GM19239 (cell line): ENCODE measurements around the gene KISS1R.
"Not testable (repeated sequence)": the region's sequence is repeated elsewhere in the genome, so short reads cannot be mapped to it uniquely, and the experiment has no call there.

Experiments
- DNase-seq: peaks from one replicate; pipeline ENCODE4 v3.0.0; 2011; ENCODE audit warnings: low spot score; ENCODE audit not compliant: insufficient read length
- FAIRE-seq: peaks from 2 replicates; lab custom pipeline; 2011; peaks lifted over from hg19 to GRCh38; lab: Jason Lieb, UNC

Gene KISS1R

DNA sequence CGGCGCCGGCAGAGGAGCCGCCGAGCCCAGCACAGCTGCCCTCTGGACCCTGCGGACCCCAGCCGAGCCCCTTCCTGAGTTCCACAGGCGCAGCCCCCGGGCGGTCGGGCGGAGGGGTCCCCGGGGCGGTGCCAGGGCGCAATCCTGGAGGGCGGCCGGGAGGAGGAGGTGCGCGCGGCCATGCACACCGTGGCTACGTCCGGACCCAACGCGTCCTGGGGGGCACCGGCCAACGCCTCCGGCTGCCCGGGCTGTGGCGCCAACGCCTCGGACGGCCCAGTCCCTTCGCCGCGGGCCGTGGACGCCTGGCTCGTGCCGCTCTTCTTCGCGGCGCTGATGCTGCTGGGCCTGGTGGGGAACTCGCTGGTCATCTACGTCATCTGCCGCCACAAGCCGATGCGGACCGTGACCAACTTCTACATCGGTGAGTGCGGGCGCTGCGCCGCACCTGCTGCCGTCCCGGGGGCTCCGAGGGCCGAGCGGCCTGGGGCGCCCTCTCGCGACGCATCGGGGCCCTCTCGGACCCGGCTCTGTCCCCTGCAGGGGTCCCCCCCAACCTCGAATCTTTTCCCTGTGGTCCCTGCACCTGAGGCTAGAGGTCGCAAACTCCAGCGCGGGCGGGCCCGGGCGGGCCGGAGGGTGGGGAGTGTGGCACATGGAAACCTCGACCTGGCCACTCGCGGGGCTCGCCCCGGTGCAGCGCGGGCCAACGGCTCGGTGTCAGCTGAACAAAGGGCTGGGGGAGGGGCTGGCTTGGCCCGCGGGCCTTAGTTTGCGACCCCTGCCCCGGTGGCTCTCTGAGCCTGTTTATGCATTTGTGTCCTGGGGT, at the start of gene KISS1R:
Gene KISS1R (plus strand): TSS at position 11 of the 829 bp plus-strand sequence. CDS start 170 bp downstream, at position 181.
- DNase-seq, result no peak
- FAIRE-seq, result no peak

DNA sequence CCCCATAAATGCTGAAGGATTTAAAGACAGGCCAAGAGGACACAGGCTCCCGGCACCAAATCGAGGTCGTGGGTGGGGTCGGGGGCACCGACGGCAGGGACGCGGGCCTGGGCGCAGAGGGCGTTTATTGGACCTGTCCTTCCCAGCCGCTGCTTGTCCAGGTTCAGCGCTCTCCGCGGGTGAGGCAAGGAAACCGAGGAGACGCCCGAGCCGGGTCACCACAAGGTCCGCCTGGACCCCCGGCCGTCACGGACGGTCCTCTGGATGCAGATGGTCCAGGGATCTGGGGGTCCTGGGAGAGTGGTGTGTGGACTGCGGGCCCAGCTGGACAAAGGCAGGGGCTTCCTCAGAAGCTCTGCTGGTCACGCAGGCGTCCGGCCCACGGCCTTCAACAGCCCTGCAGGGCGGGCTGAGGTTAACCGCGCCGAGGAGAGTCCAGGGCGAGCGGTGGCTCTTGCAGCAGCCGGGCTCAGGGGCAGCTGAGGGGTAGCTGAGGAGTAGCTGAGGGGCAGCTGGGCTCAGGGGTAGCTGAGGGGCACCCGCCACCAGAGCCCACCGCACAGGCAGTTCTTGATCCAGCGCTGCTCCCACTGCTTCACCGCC, 49.2 kb upstream of the KISS1R start:
- FAIRE-seq, result no peak
- no peak for DNase-seq

DNA sequence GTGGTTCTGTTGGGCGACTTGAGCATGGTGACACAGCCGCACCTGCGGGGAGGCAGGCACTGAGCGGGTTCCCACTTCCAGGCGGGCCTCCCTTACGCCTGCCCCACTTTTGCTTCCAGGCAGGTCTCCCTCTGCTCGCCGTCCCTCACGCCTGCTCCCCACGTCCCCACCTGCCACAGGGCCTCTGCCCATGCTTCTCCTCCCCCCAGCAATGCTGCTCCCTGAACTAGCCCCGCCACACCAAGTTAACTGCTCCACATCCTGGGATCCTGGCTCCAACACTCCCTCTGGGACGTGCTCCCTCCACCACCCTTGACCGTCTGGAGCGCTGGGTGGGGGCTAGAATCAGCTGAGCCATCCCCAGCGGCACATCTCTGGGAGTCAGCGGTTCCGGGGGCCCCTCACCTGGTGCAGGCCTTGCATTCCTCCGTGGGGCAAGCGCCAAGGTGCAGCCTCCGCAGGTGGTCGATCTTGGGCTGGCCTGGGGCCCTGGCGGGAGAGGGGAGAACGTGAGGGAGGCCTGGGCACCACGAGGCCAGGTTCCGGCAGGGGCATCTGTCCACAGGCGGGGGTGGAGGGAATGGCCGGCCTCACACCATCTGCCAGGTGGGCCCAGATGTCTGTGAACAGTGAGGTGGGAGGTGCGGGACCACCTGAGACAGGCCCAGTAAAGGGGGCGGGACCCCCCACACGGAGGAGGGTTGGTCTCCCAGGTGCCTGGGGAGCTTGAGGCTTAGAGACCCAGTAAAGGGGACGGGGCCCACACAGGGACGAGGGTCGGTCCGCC, 48.5 kb upstream of the KISS1R start:
- DNase-seq (no peak), FAIRE-seq (no peak)

DNA sequence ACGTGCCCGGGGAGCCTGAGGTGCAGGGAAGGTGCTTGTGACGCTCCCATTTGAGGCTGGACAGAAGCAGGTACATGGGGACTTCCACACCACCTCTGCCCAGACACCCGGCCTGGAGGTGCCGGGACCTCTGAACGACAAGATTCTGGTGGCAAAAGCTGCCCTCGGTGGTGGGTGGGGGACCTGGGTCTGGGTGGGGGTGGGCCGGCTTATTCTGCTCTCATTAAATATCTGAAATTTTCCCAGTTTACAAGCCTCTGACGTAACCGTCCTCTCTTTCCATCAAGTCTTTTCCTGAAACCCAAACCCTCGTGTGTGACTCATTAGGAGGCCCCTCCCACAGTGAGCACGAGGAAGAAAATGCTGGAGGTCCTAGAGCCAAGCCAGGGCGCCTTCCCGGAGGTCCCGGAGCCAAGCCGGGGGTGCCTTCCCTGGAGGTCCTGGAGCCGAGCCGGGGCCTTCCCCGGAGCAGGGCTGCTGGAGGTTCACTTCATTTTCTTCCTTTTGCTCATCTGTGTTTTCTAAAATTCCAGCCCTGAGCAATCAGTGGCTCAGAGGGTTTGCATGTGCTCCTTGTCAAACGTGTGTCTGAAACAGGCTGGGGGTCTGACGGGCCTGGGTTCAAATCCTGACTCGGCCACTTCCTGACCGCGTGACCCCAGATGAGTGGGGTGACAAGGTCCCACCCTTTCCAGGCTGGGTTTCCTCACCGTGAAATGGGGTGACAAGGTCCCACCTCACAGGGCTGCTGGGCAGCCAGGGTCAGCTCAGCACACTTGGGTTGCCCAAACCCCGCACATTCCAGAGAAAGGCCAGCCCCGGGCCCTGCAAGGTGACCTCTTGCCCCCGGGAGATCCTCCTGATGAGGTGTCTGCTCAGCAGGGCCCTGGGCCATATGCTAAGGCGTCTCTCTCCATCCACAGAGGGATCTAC, 47.6 kb upstream of the KISS1R start:
- no peak for DNase-seq
- no peak for FAIRE-seq

DNA sequence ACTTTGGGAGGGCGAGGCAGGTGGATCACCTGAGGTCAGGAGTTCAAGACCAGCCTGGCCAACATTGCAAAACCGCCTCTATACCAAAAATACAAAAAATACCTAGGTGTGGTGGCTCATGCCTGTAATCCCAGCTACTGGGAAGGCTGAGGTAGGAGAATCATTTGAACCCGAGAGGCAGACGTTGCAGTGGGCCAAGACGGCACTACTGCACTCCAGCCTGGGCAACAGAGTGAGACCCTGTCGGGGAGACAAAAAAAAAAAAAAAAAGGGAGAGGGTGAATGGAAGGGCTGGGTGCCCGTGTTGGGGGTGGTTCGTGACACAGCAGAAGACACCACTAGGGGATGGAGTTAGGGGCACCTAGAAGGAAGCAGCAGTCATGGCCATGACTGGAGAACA, 46.8 kb upstream of the KISS1R start:
- DNase-seq, result no peak
- no peak for FAIRE-seq

DNA sequence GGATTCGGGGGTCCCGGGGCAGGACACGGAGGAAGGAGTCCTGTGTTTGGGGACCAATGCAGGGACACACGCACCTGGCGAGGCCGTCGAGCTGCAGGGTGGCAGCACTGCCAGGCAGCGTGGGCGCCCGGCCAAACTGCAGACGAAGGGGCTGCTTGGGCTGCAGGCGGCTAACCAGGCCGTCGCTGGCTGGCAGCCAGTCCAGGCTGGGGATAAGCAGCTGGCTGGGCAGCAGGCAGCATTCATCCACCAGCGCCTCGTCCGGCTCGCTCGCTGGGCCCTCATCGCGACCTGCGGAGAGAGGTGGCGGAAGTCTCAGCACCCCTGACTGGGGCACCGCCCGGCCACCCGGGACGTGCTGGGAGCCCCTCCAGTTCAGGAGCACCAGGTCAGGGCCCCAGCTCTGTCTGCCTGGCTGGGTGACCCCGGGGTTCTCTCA, 46.2 kb upstream of the KISS1R start:
- FAIRE-seq (no peak), DNase-seq (no peak)

DNA sequence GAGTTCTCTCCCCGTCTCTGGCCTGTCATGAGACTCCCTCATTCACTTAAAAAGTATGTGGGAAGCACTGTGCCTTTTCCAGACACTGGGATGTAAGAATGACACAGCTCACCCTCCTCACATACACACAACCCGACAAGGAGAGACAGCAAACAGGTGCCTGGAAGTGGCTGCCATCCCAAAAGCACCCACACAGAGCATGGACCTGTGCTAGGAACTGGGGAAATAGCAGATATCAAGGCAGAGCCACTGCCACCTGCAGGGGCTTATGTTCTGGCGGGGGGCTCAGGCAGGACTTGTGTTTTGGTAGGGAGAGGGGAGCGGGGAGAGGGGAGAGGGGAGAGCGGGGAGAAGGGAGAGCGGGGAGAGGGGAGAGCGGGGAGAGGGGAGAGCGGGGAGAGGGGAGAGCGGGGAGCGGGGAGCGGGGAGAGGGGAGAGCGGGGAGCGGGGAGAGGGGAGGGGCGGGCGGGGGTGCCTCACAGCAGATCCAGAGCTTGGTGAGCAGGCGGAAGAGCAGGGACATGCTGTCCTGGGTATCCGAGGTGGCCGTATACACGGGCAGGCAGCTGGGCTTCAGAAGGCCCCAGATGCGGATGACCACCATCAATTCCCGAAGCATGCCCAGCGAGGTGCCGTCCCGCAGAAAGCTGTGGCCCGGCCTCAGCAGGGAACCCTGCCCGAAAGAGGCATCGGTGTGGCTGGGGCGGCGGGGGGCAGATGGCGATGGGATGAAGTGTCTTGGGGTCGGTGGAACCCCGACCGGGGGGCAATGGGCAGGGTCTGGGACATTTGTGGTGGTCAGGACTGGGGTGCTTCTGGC, 45.5 kb upstream of the KISS1R start:
- FAIRE-seq, result no peak
- no peak for DNase-seq

DNA sequence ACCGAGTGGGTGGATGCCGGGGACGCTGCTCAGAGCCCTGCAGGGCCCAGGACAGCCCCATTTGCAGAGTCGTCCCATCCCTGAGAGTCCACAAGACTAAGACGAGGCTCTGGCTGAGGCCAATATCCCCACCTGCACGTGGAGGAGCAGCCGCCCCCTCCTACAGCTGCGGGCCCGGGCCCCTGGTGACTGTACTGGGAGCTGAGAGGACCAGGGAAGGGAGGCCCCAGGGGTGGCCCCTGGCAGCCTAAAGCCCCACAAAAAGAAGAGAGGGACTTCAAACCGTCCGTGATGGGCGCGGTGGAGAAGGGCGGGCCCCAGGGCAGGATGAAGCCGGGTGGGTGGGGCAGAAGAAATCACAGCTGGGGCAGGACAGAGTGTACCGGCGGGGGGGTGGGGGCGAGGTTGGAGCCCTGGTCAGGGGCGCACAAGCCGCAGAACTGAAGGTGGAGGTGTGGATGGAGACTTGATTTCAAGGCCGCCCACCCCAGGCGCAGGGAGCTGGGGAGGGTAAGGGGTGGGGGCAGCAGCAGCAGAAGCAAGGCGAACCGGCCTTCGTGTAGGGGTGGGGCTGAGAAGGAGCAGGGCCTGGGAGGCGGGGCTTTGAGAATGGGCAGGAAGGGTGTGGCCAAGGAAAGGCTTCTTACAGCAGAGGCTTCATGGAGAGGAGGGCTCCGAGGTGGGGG, 44.7 kb upstream of the KISS1R start:
- peak; percentile 92 for DNase-seq
- no peak for FAIRE-seq

DNA sequence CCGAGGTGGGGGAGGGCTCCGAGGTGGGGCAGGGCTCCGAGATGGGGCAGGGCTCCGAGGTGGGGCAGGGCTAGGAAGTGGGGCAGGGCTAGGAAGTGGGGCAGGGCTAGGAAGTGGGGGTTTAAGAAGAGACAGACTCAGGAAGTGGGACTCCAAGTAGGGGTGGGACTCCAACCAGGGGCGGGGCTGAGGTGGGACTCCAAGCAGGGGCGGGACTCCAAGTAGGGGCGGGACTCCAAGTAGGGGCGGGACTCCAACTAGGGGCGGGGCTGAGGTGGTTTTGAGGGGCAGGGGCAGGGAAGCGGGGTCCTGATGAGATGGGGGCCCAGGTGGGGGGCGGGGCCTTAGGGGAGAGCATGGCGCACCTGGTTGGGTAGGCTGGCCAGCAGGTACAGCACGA, 44.0 kb upstream of the KISS1R start:
- FAIRE-seq, result peak; percentile 72
- peak; percentile 87 for DNase-seq

DNA sequence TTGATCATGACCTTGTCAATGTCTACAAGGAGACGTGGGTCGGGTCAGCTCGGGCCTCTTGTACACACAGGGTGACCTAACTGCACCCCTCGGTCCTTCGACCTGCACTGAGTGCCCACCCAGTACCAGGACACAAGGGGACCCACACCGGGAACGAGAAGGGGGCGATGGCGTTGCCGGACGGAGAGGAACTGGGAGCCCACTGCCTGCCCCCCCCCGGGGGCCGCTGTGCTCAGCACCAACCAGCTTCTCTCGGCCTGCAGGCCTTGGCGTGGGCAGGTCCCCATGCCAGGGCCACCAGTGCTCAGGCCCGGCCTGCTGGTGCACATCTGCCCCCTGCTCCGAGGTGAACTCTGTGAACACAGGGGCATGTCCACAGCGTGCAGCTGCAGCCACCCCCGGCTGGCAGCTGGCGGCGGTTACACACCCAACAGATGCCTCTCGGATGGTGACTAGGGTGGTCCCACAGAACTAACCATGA, 43.5 kb upstream of the KISS1R start:
- no peak for FAIRE-seq
- DNase-seq, result no peak

DNA sequence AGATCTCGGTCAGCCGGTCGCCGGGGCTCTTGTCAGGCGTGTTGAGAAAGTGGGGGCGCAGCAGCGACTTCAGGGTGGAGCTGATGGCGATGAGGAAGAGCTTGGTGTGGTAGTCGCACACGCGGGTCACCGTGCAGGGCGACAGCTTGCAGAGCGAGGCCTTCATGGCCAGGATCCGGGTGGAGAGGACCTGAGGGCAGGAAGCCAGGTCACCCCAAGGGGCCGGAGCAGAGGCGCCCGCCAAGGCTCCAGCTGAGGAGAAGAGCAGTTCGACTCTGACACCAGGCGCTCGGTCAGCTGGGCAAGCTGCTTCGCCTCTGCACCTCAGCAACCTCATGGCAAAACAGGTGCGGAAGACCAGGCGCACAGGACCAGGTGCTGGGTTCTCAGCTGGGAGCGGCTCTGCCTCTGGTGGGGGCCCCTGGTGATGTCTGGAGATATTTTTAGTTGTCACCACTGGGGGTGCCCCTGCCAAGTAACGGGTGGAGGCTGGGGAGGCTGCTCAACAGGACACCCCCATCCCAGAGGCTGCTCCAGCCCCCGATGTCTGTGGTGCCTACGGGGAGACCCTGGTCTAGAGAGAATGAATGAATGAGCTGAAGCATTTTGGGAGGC, 41.8 kb upstream of the KISS1R start:
- DNase-seq, result no peak

DNA sequence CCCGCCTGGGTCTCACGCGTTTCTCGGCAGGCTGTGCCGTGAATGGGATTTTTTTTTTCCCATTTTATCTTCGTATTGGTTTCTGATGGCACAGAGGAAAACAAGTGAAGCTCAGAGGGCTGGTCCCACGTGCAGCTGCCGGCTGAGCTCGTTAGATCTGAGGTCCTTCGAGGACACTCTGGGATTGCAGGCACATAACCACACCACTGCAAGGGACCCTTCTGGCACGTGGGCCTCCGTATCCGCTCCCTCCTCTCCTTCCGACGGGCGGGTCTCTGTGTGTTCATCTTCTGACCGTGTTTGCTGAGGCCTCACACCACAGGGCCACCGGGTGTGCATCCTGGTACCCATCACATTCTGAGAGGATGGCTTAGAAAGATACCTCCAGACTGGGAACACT, 41.0 kb upstream of the KISS1R start:
- no peak for FAIRE-seq
- no peak for DNase-seq

More for the DNA sequence above, 41.8 kb upstream of the KISS1R start:
- no peak for FAIRE-seq

DNA sequence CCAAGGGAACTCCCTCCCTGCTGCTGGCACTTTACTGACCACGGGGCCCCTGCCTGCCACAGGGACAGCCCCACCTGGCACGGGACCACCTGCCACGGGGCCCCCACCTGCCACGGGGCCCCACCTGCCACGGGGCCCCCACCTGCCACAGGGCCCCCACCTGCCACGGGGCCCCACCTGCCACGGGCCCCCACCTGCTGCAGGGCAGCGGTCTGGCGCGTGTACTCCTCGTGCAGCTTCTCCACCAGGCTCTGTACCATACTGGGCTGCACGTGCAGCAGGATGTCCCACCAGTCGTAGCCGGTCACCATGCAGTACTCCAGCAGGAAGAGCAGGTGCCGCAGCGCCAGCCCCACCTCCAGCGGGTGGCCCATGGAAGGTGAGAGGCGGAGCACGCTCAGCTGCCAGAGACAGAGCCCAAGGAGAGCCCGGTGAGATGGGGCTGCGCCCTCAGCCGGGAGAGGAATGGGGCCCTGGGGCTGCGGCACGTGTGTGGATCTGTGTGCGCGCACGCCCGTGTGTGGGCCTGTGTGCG, 40.3 kb upstream of the KISS1R start:
- FAIRE-seq (no peak), DNase-seq (no peak)

DNA sequence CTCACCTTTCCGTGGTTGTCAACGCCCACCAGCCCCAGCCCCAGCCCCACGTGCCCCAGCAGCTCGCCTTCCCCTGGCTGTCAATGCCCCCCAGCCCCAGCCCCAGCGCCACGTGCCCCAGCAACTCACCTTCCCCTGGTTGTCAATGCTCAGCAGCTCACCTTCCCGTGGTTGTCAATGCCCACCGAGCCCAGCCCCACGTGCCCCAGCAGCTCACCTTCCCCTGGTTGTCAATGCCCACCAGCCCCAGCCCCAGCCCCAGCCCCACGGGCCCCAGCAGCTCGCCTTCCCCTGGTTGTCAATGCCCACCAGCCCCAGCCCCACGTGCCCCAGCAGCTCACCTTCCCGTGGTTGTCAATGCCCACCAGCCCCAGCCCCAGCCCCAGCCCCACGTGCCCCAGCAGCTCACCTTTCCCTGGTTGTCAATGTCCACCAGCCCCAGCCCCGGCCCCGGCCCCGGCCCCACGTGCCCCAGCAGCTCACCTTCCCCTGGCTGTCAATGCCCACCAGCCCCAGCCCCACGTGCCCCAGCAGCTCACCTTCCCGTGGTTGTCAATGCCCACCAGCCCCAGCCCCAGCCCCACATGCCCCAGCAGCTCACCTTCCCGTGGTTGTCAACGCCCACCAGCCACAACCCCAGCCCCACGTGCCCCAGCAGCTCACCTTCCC, 39.0 kb upstream of the KISS1R start:
- not testable (repeated sequence) for FAIRE-seq, DNase-seq

DNA sequence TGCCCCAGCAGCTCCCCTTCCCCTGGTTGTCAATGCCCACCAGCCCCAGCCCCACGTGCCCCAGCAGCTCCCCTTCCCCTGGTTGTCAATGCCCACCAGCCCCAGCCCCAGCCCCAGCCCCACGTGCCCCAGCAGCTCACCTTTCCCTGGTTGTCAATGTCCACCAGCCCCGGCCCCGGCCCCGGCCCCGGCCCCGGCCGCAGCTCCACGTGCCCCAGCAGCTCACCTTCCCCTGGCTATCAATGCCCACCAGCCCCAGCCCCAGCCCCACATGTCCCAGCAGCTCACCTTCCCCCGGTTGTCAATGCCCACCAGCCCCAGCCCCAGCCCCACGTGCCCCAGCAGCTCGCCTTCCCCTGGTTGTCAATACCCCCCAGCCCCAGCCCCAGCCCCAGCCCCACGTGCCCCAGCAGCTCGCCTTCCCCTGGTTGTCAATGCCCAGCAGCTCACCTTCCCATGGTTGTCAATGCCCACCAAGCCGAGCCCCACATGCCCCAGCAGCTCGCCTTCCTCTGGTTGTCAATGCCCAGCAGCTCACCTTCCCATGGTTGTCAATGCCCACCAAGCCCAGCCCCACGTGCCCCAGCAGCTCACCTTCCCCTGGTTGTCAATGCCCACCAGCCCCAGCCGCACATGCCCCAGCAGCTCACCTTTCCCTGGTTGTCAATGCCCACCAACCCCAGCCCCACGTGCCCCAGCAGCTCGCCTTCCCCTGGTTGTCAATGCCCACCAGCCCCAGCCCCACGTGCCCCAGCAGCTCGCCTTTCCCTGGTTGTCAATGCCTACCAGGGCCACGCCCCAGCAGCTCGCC, 38.2 kb upstream of the KISS1R start:
- not testable (repeated sequence) for FAIRE-seq, DNase-seq

DNA sequence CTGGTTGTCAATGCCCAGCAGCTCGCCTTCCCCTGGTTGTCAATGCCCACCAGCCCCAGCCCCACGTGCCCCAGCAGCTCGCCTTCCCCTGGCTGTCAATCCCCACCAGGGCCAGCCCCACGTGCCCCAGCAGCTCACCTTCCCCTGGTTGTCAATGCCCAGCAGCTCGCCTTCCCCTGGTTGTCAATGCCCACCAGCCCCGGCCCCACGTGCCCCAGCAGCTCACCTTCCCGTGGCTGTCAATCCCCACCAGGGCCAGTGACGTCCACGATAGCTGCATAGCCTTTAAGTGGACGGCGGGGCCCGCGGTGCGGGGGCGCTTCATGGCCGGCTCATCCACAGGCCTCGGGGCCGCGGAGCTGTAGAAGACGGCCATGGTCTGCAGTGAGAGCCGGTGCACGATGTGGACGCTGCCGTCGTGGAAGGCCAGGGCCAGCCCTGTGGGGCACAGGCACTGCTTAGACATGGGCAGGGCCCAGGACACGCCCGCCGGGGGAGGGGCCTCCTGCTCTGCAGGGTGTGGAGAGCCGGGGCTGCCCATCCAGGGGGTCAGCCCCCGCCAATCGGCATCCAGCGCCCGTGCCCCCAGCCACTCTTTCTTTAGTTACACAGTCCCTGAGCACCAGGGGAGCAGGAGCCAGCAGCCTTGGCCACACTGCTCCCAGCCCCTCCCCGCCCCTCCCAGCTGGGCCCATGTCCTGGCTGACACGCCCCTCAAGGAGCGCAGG, 37.3 kb upstream of the KISS1R start:
- DNase-seq (no peak), FAIRE-seq (no peak)
